ENCODE measurements around the gene AJAP1.

The AJAP1 gene

DNA sequence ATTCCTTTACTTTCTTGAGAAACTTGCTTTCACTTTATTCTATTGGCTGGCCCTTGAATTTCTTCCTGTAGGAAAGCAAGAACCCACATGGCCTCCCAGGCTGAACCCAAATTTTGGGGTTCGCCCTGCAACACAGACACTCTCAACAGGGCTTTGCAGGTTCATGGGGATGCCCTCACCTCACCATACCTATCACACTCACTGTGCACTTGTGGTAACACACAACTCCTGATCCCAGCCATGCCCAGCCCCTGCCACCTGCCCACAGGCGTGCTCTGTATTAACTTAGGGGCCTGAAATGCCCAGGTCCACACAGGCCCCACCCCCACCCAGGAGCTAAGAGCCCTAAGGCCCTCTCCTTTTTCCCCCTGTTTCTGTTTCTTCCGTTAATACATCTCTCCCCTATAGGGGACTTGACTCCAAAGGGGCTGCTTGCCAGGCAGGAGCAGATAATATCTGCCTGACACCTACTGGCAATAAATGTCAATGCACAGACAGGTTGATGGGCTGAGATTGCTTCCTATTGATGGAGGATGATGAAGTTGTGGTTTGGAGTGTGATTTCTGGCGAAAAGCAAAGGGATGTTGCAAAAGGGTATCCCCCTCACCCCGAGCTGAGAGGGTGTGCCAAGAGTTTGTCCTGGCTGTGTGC lies 171.5 kb downstream of the AJAP1 start:
- DNase-seq (ENCODE audit: low spot score), result no peak

DNA sequence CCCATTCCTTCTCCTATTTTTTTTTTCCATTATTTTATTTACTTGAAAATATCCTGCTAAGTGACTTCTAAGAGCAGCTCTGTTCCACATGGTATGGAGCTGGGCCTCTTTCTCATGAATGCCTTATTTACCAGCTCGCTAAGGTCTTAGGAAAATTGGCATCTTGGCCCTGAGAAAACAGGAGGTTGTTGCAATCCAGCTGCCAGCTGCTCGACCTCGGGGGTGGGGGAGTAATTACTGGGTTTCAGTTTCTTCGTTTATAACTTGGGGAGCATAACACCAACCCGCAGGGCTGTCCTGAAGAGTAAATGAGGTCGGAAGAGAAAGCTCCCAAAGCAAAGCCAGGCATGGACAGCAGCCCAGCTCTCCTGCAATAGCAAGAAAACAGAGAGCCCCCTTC lies 176.3 kb downstream of the AJAP1 start:
- DNase-seq (ENCODE audit: low spot score), result no peak

DNA sequence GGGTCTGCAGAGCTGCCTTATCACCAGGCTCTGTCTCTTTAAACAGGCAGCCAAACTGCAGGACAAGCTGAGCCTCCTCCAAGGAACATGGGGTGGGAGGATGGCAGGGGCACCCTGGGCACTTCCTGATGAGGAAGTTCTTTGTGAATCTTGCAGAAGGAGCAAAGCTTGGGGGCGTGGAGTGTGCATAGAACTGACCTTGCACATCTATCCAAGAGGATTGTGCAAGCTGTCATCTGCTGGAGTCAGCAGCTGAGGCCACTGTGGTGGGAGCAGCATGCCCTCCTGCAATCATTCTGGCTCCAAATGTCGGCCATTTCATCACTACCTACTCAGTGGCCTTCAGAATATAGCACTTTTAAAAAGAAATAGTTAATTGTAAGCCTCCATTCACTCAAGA lies 182.2 kb downstream of the AJAP1 start:
- DNase-seq (ENCODE audit: low spot score), result no peak

DNA sequence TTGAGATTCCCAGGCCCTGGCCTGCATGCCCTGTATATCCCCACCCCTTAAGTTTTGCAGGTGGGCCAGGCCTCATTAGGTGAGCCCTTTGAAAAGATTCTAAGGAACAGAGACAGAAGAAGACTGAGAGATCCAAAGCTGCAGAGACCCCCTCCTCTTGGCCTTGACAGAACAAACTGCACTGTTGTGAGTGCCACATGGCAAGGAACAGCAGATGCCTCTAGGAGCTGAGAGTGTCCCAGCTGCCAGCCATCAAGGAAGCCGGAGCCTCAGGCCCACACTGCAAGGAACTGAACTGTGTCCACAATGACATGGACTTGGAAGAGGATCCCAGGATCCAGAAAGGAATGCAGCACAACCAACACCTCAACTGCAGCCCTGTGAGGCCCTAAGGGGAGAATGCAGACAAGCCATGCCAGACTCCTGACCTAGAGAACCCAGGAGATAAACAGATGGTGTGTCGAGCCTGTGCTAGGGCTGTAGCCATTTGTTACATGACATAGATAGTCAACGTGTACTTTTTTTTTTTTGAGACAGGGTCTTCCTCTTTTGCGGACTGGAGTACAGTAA lies 182.7 kb downstream of the AJAP1 start:
- no peak for DNase-seq (ENCODE audit: low spot score)

DNA sequence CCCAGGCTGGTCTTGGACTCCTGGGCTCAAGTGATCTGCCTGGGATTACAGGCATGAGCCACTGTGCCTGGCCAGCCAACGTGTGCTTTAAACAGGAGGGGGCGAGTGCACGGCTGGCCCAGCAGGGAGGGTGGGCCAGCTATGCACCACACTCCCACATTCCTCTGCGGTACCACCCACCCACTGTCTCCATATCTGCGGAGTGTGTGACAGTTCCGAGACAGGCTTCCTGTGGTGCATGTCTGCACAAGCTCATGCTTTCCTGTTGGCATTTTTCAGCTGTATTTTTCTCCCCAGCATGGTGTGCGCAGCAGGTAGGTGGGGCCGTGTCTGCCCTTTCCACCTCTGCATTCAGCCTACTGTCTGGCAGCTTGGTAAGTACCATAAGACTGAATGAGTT lies 183.3 kb downstream of the AJAP1 start:
- DNase-seq (ENCODE audit: low spot score), result no peak

DNA sequence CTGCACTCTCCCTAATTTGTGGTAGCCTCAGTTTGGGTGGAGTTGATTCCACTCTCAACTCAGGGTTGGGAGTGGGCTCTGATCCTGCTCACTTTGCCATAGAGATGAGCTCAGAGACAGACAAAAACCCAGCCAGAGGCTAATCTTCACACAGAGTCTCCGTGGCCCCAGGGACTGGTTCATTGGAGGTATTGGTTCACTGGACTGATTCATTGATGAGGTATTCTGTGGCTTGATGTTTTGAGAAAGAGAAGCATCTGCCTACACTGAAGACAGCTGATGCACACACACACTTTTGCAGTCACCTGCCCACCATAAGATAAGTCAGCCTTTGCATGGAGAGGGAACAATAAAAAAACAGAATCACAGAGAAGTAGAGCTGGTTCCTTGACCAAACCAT lies 183.8 kb downstream of the AJAP1 start:
- no peak for DNase-seq (ENCODE audit: low spot score)
